Lower leg skin (tissue), 4 donors: ENCODE results near the gene FXYD5. TPM values are rescaled to one million over a fixed set of nuclear protein-coding genes. Genes with fewer than 3 reads are reported as not detected.

ENCODE experiments used
- DNase-seq, 2 donors: peaks; one replicate each; pipeline ENCODE4 v3.0.0-alpha.2; 2019; ENCODE audit warnings: low spot score in 2 of 2
- H3K4me3 ChIP-seq: fragments of 200-600 bp; sonication (generic); 2 replicates; pipeline ENCODE4 v1.5.1; 2017; ENCODE audit warnings: mild to moderate bottlenecking, low read depth; ENCODE audit not compliant: poor library complexity, severe bottlenecking
- POLR2A ChIP-seq, 2 donors: fragments of 450-650 bp; IDR thresholded peaks; one replicate each; pipeline ENCODE4 v1.6.1; 2016 to 2017; ENCODE audit warnings: antibody characterized with exemption in 2 of 2, mild to moderate bottlenecking in 1 of 2, moderate library complexity in 1 of 2
- WGBS, 2 donors: methylation state at CpG; one replicate each; pipeline ENCODE4 v1.1.5; 2018; 5-methylcytosine and 5-hydroxymethylcytosine counted together
- intact Hi-C: fragments of 100-400 bp; cut with DNase I; formaldehyde crosslinking; loops from one replicate; pipeline ENCODE4 v1.15.0; 2023; ENCODE audit warnings: low total_unique reads
- total RNA-seq, 4 donors: library from RNA; depleted of rRNA; stranded (reverse); fragments of >200 nt; gene quantifications; one replicate each; pipeline ENCODE4 v1.1.0, GENCODE V29; 2016
- TF ChIP-seq, protein P1 (sequence below), 3 donors: fragments of 450-650 bp; IDR thresholded peaks; one replicate each; pipeline ENCODE4 v1.5.1; 2016; ENCODE audit warnings: antibody characterized with exemption in 3 of 3, mild to moderate bottlenecking in 3 of 3, moderate library complexity in 2 of 3

Gene FXYD5
- total RNA-seq, 4 donors from 2014 or later: 41.4 to 59.8 (median 57.7) TPM

DNA sequence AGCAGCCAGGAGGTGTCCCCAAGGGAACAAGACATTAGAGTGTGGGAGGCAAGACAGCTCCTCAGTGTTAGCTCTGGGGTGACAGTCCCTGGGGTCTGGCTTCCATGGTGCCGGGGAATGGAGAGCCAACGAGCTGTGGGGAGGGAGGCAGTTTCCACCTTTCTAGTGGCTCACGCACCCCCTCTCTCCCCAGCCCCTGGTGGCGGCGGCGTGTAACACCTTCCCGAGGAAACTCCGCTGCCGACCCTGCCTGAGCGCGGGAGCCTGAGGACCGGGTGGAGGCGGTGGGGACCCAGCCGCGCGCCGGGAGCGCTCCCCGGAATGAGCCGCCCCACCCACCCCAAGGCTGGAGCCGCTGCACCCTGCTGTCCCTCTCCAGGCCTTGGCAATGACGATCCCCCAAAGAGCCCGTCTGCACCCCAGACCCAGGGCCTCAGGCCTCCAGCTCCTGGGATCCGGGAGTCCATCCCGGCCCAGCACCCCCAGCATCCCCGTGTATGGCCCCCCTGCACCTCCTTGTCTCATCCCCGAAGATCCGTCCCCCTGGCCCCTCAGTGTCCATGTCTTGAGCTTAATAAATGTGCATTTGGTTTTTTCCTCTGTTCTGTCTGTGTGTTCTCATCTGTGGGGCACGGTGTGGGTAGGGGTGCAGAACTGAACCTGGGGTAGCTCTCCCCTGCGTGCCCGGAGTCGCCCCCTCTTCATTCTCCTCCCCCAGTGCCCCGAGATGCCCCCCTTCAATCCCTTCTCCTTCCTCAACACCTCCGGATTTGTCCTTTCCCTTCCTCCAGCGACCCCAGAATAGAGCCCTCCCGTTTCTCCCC, 622 bp upstream of the FXYD5 start:
- 1 to 3% methylated on average over 29 to 36 of the region's 36 CpGs for WGBS, 2 donors
- no peak for DNase-seq
- TF ChIP-seq, protein P1, sequence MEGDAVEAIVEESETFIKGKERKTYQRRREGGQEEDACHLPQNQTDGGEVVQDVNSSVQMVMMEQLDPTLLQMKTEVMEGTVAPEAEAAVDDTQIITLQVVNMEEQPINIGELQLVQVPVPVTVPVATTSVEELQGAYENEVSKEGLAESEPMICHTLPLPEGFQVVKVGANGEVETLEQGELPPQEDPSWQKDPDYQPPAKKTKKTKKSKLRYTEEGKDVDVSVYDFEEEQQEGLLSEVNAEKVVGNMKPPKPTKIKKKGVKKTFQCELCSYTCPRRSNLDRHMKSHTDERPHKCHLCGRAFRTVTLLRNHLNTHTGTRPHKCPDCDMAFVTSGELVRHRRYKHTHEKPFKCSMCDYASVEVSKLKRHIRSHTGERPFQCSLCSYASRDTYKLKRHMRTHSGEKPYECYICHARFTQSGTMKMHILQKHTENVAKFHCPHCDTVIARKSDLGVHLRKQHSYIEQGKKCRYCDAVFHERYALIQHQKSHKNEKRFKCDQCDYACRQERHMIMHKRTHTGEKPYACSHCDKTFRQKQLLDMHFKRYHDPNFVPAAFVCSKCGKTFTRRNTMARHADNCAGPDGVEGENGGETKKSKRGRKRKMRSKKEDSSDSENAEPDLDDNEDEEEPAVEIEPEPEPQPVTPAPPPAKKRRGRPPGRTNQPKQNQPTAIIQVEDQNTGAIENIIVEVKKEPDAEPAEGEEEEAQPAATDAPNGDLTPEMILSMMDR (IDR thresholded peaks at IDR 0.05): no peak
- no peak for TF ChIP-seq POLR2A (IDR thresholded peaks at IDR 0.05)
- H3K4me3 ChIP-seq: peak overlapping the region; percentile 49
- intact Hi-C loops: no loop called here

DNA sequence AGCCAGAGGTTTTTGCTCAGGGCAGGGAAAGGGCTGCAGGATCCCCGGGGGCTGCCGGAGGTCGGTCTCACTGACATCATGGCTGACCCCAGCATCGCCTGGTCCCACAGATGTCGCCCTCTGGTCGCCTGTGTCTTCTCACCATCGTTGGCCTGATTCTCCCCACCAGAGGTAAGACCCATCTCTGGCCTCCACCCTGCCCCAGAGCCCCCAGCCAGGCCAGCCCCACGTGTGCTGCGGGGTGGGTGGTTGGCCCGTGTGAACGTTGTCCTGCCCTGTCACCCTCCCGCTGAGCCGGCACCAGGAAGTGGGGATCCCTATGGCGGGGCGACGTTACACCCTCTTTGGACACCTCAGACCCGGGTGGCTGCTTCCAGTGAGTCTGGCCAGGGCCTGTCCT, 906 bp downstream of the FXYD5 start:
- intact Hi-C loops: no loop called here
- 10 to 11% methylated on average over 15 to 17 of the region's 17 CpGs for WGBS, 2 donors
- DNase-seq: no peak
- TF ChIP-seq POLR2A (IDR thresholded peaks at IDR 0.05): no peak
- TF ChIP-seq, protein P1 (IDR thresholded peaks at IDR 0.05): no peak
- H3K4me3 ChIP-seq: peak overlapping the region; percentile 49

DNA sequence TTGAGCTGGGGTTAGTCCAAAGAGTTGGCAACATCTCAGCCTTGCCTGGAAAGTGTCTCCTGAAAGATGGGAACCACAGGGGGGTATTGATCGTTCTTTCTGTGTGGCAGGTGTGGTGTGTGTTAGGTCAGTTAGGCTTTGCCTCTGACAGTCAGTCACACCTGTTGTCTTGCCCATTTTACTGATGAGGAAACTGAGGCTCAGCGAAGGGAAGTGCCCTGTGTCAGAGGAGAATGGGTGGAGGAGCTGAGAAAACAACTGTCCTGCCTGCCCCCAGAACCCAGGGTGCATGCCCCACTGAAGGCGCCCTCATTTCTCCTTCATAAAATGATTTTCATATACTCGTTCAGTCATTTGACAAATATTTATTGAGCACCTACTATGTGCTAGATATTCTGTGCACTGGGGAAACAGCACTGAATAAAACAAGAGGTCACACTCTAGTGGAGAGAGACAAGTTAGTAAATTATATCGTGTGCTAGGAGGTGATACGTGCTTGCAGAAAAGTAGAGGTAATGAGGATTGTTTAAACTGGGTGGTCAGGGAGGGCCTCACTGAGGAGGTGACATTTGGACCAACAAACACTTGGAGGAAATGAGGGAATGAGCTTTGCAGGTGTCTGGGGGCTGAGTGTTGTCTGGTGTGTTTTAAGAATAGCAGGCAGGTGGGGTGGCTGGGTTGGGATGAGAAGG, 1.6 kb downstream of the FXYD5 start:
- H3K4me3 ChIP-seq: no peak overlapping the region
- 82 to 84% methylated on average over 6 of the region's 6 CpGs for WGBS, 2 donors
- TF ChIP-seq, protein P1 (IDR thresholded peaks at IDR 0.05): no peak
- no peak for TF ChIP-seq POLR2A (IDR thresholded peaks at IDR 0.05)
- no peak for DNase-seq
- intact Hi-C loops: no loop called here

DNA sequence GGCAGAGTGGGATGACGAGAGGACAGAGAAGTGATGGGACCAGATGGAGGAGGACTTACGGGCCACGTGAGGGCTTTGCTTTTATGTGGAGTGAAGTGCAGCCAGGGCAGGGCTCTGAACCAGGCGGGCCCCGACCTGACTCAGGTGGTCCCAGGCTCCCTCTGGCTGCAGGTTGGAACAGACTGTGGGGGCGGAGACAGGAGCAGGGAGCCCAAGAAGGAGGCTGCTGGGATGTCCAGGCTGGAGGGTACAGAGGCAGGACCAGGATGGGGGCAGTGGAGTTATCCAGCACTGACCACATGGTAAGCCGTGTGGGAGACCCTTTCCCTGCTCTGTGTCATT, 2.1 kb downstream of the FXYD5 start:
- intact Hi-C loops: no loop called here
- H3K4me3 ChIP-seq: no peak overlapping the region
- DNase-seq: no peak
- WGBS, 2 donors: 81 to 90% methylated on average over 7 of the region's 7 CpGs
- no peak for TF ChIP-seq POLR2A (IDR thresholded peaks at IDR 0.05)
- TF ChIP-seq, protein P1 (IDR thresholded peaks at IDR 0.05): no peak

DNA sequence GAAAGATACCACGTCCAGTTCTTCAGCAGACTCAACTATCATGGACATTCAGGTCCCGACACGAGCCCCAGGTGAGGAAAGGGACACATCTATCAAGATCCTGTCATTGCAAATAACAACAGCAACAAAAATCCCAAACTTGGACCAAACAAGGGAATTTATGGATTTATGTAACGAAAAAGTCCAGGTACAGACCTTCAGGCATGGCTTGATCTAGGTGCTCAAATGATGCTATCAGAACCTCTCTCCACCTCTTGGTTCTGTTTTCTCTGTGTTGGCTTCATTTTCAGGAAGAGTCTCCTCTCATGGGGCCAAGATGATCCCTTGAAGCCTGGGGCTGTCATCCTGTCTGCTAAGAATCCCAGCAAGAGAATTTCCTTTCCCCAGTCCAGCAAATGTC, 2.9 kb downstream of the FXYD5 start:
- TF ChIP-seq POLR2A (IDR thresholded peaks at IDR 0.05): no peak
- TF ChIP-seq, protein P1 (IDR thresholded peaks at IDR 0.05): no peak
- intact Hi-C loops: no loop called here
- H3K4me3 ChIP-seq: no peak overlapping the region
- WGBS, 2 donors: 95 to 98% methylated on average over 4 of the region's 4 CpGs
- no peak for DNase-seq
